Measurements from ENCODE around the gene TENT5A. TPM values are rescaled to one million over a fixed set of nuclear protein-coding genes. Genes with fewer than 3 reads are reported as not detected.

The TENT5A gene
- total and polyA plus RNA-seq, 2 donors (not counting 3 experiments of a cell fraction or from before 2014, with no cell fraction given), result 0.26 to 1.2 TPM

- no TSS peak for BruUV-seq (replicated peaks)
- POLR2A ChIA-PET, result no interaction called here
- intact Hi-C loops (cut with micrococcal nuclease) (no loop called here), dilution Hi-C loops (cut with MboI; ENCODE audit: extremely low pct_ligation_motif_present, low sequenced_read_pairs) (no loop called here)
- no peaks in the 10 kb centered on the region for H4K20me1 ChIP-seq (replicated peaks; ENCODE audit: control insufficient read depth, extremely low read depth, insufficient read depth, low read length)
- no peak overlapping the region for H3K4me3 ChIP-seq (replicated peaks in 1 of 3; ENCODE audit: insufficient read depth in 1 of 3, low read depth in 1 of 3, low read length in 3 of 3)
- peaks cover 19% of the 10 kb centered on the region for H3K79me2 ChIP-seq (ENCODE audit: control insufficient read depth, insufficient read depth, low read length)
- CTCF ChIA-PET, result interaction anchor here (0.6 to 1.6 kb wide), 2 partner anchors 15 to 291 kb away, joined by 4 read pairs; no protein-coding TSS in a partner anchor
- H3K27ac ChIP-seq (ENCODE audit: insufficient read depth, low read depth, low read length), result no peak overlapping the region
- no peak overlapping the region for H3K9ac ChIP-seq (replicated peaks; ENCODE audit: extremely low read depth, insufficient read depth, low read length)
- H3K4me1 ChIP-seq (ENCODE audit: control insufficient read depth, extremely low read depth, insufficient read depth, low read length), result peaks cover 4% of the 10 kb centered on the region
- DNase-seq (ENCODE audit: low read depth, low spot score), result peak; percentile 16
- no peaks in the 10 kb centered on the region for H3K27me3 ChIP-seq (ENCODE audit: control insufficient read depth in 2 of 2, insufficient read depth in 2 of 2, low read length in 2 of 2)
- H3K9me1 ChIP-seq (replicated peaks; ENCODE audit: control insufficient read depth, extremely low read depth, insufficient read depth, low read length), result no peaks in the 10 kb centered on the region
- H3K4me2 ChIP-seq (ENCODE audit: insufficient read depth, low read length), result peak overlapping the region; percentile 32
- no peaks in the 10 kb centered on the region for H3K36me3 ChIP-seq (ENCODE audit: control insufficient read depth in 2 of 2, extremely low read depth in 1 of 2, insufficient read depth in 2 of 2, low read length in 2 of 2)
- FAIRE-seq, result peak; percentile 85
- no peak overlapping the region for H2AFZ ChIP-seq (ENCODE audit: low read depth, low read length)
- no peaks in the 10 kb centered on the region for H3K9me3 ChIP-seq (replicated peaks; ENCODE audit: control insufficient read depth, insufficient read depth, low read length)
- no peak for TF ChIP-seq MAX (IDR thresholded peaks at IDR 0.05; ENCODE audit: insufficient read depth, insufficient read length)
- TF ChIP-seq POLR2AphosphoS5 (IDR thresholded peaks at IDR 0.05; ENCODE audit: insufficient read depth, low read depth, low read length), result no peak
- no peak for TF ChIP-seq POLR2A (IDR thresholded peaks at IDR 0.05; ENCODE audit: low read depth, low read length)
- no peak for TF ChIP-seq MYC (IDR thresholded peaks at IDR 0.05; ENCODE audit: low read depth, low read length)
- TF ChIP-seq GATA2 (IDR thresholded peaks at IDR 0.05; ENCODE audit: insufficient read depth, insufficient read length, low read depth, low read length), result no peak
- TF ChIP-seq EZH2 (IDR thresholded peaks at IDR 0.05; ENCODE audit: borderline replicate concordance, low read depth, low read length, severe bottlenecking), result no peak
- no peak for TF ChIP-seq FOS (IDR thresholded peaks at IDR 0.05; ENCODE audit: borderline replicate concordance, insufficient read depth, low read length)
- TF ChIP-seq CTCF (IDR thresholded peaks at IDR 0.05; ENCODE audit: extremely low read depth in 1 of 2, insufficient read depth in 1 of 2, low read depth in 1 of 2, low read length in 2 of 2), result no peak
- no peak for TF ChIP-seq JUN (IDR thresholded peaks at IDR 0.05; ENCODE audit: borderline replicate concordance, insufficient read depth, insufficient read length, low read depth)
These were observed 3.5 kb downstream of the TENT5A start for GRCh38 chr6:81748994-81749393.
